ENCODE measurements around the gene UNC93B1. TPM values are rescaled to one million over a fixed set of nuclear protein-coding genes. Genes with fewer than 3 reads are reported as not detected.

Gene UNC93B1
- total RNA-seq, 1 donor from 2014 or later, result 4.3 TPM

DNA sequence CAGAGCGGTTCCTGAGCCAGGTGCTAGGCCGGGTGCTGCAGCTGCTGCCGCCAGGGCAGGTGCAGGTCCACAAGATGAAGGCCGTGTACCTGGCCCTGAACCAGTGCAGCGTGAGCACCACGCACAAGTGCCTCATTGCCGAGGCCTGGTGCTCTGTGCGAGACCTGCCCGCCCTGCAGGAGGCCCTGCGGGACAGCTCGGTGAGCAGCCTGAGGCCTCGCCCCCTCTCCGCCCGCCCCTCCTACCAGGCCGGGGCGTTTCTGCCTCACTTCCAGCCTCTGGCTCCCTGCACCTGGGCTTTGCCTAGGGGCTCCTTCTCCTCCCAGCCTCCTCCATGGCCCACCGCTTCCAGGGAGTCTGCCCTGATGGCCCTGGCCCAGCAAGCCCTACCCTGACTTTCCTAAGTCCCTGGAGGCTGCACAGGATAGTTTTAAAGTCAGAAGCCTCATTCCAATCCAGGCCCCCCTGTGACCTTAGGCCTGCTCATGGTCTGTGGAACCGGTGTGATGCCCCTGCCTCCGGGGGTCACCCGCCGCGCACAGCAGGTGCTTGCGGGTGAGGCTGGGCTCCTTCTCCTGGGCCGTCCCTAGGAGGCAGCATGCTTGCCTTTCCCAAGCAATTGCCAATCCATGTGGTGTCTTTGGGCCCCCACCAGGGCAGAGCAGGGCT, 40.4 kb upstream of the UNC93B1 start:
- DNase-seq (ENCODE audit: low read depth, low spot score), result no peak
- H3K27ac Mint-ChIP-seq (ENCODE audit: unreplicated experiment), result peak overlapping the region; percentile 27
- H3K27me3 Mint-ChIP-seq (ENCODE audit: low read depth), result no peaks in the 10 kb centered on the region
- TF ChIP-seq, protein P1, sequence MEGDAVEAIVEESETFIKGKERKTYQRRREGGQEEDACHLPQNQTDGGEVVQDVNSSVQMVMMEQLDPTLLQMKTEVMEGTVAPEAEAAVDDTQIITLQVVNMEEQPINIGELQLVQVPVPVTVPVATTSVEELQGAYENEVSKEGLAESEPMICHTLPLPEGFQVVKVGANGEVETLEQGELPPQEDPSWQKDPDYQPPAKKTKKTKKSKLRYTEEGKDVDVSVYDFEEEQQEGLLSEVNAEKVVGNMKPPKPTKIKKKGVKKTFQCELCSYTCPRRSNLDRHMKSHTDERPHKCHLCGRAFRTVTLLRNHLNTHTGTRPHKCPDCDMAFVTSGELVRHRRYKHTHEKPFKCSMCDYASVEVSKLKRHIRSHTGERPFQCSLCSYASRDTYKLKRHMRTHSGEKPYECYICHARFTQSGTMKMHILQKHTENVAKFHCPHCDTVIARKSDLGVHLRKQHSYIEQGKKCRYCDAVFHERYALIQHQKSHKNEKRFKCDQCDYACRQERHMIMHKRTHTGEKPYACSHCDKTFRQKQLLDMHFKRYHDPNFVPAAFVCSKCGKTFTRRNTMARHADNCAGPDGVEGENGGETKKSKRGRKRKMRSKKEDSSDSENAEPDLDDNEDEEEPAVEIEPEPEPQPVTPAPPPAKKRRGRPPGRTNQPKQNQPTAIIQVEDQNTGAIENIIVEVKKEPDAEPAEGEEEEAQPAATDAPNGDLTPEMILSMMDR (conservative IDR thresholded peaks at IDR 0.05), result no peak
- H3K4me3 Mint-ChIP-seq, result no peak overlapping the region
- no peaks in the 10 kb centered on the region for H3K9me3 Mint-ChIP-seq
- peaks cover 6% of the 10 kb centered on the region for H3K4me1 Mint-ChIP-seq
- H3K36me3 Mint-ChIP-seq (ENCODE audit: low read depth), result no peaks in the 10 kb centered on the region

DNA sequence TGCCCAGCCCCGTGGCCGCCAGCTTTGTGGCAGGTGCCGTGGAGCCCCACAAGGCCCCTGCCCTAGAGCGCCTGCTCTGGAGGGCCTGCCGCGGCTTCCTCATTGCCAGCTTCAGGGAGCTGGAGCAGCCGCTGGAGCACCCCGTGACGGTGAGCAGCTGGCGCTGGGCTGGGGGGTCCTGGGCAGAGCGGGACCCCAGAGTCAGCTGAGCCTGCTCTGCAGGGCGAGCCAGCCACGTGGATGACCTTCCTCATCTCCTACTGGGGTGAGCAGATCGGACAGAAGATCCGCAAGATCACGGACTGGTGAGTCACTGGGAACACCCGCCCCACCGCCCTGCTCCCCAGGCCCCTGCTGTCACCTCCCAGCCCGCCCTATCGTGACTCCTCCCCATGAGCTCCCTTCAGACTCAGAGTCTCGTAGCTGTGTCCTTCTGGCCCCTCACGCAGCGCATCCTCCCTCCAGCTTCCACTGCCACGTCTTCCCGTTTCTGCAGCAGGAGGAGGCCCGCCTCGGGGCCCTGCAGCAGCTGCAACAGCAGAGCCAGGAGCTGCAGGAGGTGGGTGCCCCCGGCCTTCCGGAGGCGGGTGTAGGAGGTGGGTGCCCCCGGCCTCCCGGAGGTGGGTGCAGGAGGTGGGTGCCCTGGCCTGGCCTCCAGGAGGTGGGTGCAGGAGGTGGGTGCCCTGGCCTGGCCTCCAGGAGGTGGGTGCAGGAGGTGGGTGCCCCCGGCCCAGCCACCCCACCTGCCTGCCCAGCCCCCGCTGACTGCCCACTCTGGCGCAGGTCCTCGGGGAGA, 39.6 kb upstream of the UNC93B1 start:
- no peak for DNase-seq (ENCODE audit: low read depth, low spot score)
- no peaks in the 10 kb centered on the region for H3K27me3 Mint-ChIP-seq (ENCODE audit: low read depth)
- no peak overlapping the region for H3K4me3 Mint-ChIP-seq
- H3K9me3 Mint-ChIP-seq, result no peaks in the 10 kb centered on the region
- no peaks in the 10 kb centered on the region for H3K36me3 Mint-ChIP-seq (ENCODE audit: low read depth)
- peaks cover 6% of the 10 kb centered on the region for H3K4me1 Mint-ChIP-seq
- no peak overlapping the region for H3K27ac Mint-ChIP-seq (ENCODE audit: unreplicated experiment)
- TF ChIP-seq, protein P1 (conservative IDR thresholded peaks at IDR 0.05), result no peak

DNA sequence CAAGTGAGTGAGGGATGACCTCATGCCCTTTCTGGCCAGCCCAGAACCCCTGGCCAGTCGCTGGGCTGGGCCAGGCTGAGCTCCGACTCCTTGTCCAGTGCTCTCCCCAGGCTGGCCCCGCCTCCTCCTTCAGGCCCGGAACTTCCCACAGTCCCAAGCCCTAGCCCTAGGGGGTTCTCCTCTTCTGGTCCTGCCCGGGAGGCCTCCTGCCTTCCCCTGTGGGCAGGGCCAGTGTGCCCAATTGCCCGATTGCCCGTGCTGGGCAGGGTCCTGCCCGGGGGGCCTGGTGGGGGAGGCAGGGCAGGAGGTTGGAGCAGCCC, 39.1 kb upstream of the UNC93B1 start:
- H3K27ac Mint-ChIP-seq (ENCODE audit: unreplicated experiment), result no peak overlapping the region
- no peak overlapping the region for H3K4me3 Mint-ChIP-seq
- no peaks in the 10 kb centered on the region for H3K27me3 Mint-ChIP-seq (ENCODE audit: low read depth)
- TF ChIP-seq, protein P1 (conservative IDR thresholded peaks at IDR 0.05), result no peak
- no peak for DNase-seq (ENCODE audit: low read depth, low spot score)
- no peaks in the 10 kb centered on the region for H3K9me3 Mint-ChIP-seq
- H3K4me1 Mint-ChIP-seq, result peaks cover 6% of the 10 kb centered on the region
- no peaks in the 10 kb centered on the region for H3K36me3 Mint-ChIP-seq (ENCODE audit: low read depth)

DNA sequence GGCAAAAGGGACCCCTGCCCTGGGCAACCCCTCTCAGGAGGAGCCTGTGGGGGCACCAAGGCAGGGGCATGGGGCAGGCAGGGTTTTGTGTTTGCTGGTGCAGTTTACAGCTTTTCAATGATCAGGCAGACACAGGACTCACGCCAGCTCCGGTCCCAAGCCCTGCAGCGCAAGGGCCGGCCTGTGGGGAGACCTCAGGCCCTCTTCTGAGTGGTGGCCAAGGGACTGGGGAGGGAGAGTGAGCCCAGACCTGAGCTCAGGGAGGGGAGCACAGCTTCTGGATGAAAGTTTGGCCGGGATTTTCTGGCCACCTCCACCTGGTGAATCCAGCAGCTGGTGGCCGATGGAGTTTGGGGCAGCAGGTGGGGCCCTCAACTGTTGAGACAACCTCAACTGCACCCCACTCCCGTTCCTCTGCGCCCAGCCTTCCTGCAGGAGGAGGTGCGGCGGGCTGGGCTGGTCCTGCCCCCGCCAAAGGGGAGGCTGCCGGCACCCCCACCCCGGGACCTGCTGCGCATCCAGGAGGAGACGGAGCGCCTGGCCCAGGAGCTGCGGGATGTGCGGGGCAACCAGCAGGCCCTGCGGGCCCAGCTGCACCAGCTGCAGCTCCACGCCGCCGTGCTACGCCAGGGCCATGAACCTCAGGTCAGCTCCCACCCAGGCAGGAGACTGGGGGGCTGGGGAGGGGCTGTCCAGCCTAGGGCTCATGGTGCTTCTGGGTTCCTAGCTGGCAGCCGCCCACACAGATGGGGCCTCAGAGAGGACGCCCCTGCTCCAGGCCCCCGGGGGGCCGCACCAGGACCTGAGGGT, 38.5 kb upstream of the UNC93B1 start:
- H3K9me3 Mint-ChIP-seq, result no peaks in the 10 kb centered on the region
- TF ChIP-seq, protein P1 (conservative IDR thresholded peaks at IDR 0.05), result no peak
- no peaks in the 10 kb centered on the region for H3K36me3 Mint-ChIP-seq (ENCODE audit: low read depth)
- H3K4me3 Mint-ChIP-seq, result no peak overlapping the region
- no peak overlapping the region for H3K27ac Mint-ChIP-seq (ENCODE audit: unreplicated experiment)
- no peak for DNase-seq (ENCODE audit: low read depth, low spot score)
- H3K4me1 Mint-ChIP-seq, result peaks cover 6% of the 10 kb centered on the region
- no peaks in the 10 kb centered on the region for H3K27me3 Mint-ChIP-seq (ENCODE audit: low read depth)

DNA sequence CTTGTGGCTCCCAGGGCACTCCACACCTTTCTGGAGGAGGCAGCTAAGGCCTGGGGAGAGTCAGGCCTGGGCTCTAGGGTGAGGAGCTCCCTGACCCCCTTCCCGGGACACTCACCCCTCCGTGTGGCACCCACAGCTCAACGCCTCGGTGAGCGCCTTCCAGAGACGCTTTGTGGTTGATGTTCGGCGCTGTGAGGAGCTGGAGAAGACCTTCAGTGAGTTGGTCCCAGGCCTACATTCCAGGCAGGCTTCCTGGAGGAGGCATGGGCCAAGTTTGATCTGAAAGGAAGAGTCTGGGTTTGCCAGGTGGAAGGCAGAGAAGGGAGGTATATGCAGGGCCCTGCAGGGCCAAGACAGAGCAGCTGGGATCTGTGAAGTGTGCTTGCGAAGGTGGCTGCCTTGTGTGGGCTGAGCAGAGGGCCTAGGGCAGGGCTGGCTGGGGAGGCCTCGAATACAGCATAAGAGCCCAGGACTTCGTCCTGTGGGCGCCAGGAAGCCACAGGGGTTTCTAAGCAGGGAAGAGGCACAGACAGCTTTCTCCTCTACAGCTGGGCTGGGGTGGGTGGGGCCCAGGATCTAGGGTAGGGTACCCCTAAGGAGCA, 37.8 kb upstream of the UNC93B1 start:
- H3K27me3 Mint-ChIP-seq (ENCODE audit: low read depth), result no peaks in the 10 kb centered on the region
- TF ChIP-seq, protein P1 (conservative IDR thresholded peaks at IDR 0.05), result no peak
- no peak for DNase-seq (ENCODE audit: low read depth, low spot score)
- H3K9me3 Mint-ChIP-seq, result no peaks in the 10 kb centered on the region
- no peak overlapping the region for H3K4me3 Mint-ChIP-seq
- no peak overlapping the region for H3K27ac Mint-ChIP-seq (ENCODE audit: unreplicated experiment)
- peaks cover 6% of the 10 kb centered on the region for H3K4me1 Mint-ChIP-seq
- H3K36me3 Mint-ChIP-seq (ENCODE audit: low read depth), result no peaks in the 10 kb centered on the region
